Uterus (tissue), 4 donors: ENCODE measurements around the gene DOK3. TPM values are rescaled to one million over a fixed set of nuclear protein-coding genes. Genes with fewer than 3 reads are reported as not detected.
A peak's percentile ranks its signal among the peaks of the same experiment; 100 is the strongest.

Source experiments
- DNase-seq, 2 donors: peaks; one replicate each; pipeline ENCODE4 v3.0.0-alpha.2; 2019 to 2020
- H3K27ac ChIP-seq, 2 donors: fragments of 200-600 bp; sonication (generic); 1 replicate in 1 of 2; 2 replicates in 1 of 2; pipeline ENCODE4 v1.5.1; 2016 to 2018
- H3K27me3 ChIP-seq, 2 donors: fragments of 200-600 bp; sonication (generic); one replicate each; pipeline ENCODE4 v1.5.1; 2018 to 2019; ENCODE audit warnings: control low read depth in 1 of 2
- H3K36me3 ChIP-seq, 2 donors: fragments of 200-600 bp; sonication (generic); one replicate each; pipeline ENCODE4 v1.5.1; 2019; ENCODE audit warnings: control low read depth in 1 of 2
- H3K4me1 ChIP-seq, 2 donors: fragments of 200-600 bp; sonication (generic); one replicate each; pipeline ENCODE4 v1.5.1; 2018 to 2019; ENCODE audit warnings: control low read depth in 1 of 2
- H3K4me3 ChIP-seq, 2 donors: fragments of 200-600 bp; sonication (generic); 1 replicate in 1 of 2; 2 replicates in 1 of 2; pipeline ENCODE4 v1.5.1; 2018 to 2019; ENCODE audit warnings: mild to moderate bottlenecking in 1 of 2
- H3K9me3 ChIP-seq, 2 donors: fragments of 200-600 bp; sonication (generic); one replicate each; pipeline ENCODE4 v1.5.1; 2019; ENCODE audit warnings: control low read depth in 1 of 2
- POLR2A ChIP-seq, 2 donors: fragments of 450-650 bp; IDR thresholded peaks; one replicate each; pipeline ENCODE4 v1.6.1; 2016; ENCODE audit warnings: antibody characterized with exemption in 2 of 2, mild to moderate bottlenecking in 1 of 2, moderate library complexity in 1 of 2
- intact Hi-C: fragments of 100-400 bp; cut with DNase I; formaldehyde crosslinking; loops from one replicate; pipeline ENCODE4 v1.15.1; 2023; ENCODE audit warnings: low total_unique reads
- total RNA-seq, 4 donors: library from RNA; depleted of rRNA in 3 of 4; stranded (reverse); fragments of >200 nt in 3 of 4; gene quantifications; one replicate each; pipeline versions ENCODE4 v1.1.0 to v1.2.4, GENCODE V29; 2014 to 2023
- TF ChIP-seq, protein P1 (sequence below), 4 experiments: fragments of 200-600 bp in 2 of 4; fragments of 450-650 bp in 2 of 4; sonication (generic) in 2 of 4; IDR thresholded peaks; one replicate each; pipeline ENCODE4 v1.5.1; 2016 to 2019; ENCODE audit warnings: antibody characterized with exemption in 4 of 4, mild to moderate bottlenecking in 2 of 4, moderate library complexity in 1 of 4
- donor health status: DM: yes; HTN: yes; CAD: no.

DOK3 gene
- total RNA-seq, 4 donors from 2014 or later, result 3.6 to 20.0 (median 7.1) TPM

DNA sequence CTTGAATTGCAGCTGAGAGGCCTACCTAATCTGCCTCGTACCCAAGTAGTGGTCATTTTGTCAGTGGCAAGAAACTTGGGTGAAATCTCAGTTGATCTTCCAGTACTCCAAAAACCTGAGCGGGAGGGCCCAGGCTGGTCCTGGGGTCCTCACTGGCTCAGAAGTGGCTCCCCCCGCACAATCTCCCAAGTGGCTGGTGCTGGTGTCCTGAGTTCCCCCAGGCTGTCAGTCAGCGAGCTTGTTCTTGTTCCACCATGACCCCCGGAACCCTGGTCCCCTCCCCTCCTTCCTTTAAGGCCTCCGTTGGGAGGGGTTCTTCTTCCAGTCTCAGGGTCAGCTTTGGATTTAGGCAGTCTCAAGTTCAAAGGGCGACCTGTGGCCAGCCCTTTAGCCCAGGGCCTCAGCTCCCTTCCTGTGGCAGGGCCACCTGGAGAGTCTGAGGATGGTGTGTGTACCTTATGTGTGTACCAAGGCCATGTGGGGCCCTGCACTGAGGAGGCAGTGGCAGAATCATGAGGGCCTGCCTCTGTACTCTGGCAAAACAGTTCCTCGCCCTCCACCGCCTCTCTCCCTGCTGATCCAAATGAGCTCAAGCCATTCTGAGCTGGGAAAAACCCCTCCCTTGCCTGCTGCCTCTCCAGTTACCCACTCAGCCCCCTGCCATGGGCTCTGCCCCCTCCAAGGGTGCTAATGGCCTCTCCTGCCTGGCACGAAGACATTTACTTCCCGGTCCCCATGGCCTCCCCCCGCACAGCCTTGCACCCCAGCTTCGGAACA lies 31.7 kb downstream of the DOK3 start:
- H3K4me1 ChIP-seq, result peaks cover 0 to 24% of the 10 kb centered on the region in 2 donors
- intact Hi-C loops, result no loop called here
- peak overlapping the region; percentile 77 to 86 for H3K27ac ChIP-seq
- H3K36me3 ChIP-seq, result no peaks in the 10 kb centered on the region
- H3K4me3 ChIP-seq, result no peak overlapping the region
- TF ChIP-seq POLR2A (IDR thresholded peaks at IDR 0.05), result no peak
- TF ChIP-seq, protein P1, sequence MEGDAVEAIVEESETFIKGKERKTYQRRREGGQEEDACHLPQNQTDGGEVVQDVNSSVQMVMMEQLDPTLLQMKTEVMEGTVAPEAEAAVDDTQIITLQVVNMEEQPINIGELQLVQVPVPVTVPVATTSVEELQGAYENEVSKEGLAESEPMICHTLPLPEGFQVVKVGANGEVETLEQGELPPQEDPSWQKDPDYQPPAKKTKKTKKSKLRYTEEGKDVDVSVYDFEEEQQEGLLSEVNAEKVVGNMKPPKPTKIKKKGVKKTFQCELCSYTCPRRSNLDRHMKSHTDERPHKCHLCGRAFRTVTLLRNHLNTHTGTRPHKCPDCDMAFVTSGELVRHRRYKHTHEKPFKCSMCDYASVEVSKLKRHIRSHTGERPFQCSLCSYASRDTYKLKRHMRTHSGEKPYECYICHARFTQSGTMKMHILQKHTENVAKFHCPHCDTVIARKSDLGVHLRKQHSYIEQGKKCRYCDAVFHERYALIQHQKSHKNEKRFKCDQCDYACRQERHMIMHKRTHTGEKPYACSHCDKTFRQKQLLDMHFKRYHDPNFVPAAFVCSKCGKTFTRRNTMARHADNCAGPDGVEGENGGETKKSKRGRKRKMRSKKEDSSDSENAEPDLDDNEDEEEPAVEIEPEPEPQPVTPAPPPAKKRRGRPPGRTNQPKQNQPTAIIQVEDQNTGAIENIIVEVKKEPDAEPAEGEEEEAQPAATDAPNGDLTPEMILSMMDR (IDR thresholded peaks at IDR 0.05), result no peak
- DNase-seq, result peak in 1 of 2 donors; percentile 30
- H3K9me3 ChIP-seq, result no peaks in the 10 kb centered on the region
- no peaks in the 10 kb centered on the region for H3K27me3 ChIP-seq

DNA sequence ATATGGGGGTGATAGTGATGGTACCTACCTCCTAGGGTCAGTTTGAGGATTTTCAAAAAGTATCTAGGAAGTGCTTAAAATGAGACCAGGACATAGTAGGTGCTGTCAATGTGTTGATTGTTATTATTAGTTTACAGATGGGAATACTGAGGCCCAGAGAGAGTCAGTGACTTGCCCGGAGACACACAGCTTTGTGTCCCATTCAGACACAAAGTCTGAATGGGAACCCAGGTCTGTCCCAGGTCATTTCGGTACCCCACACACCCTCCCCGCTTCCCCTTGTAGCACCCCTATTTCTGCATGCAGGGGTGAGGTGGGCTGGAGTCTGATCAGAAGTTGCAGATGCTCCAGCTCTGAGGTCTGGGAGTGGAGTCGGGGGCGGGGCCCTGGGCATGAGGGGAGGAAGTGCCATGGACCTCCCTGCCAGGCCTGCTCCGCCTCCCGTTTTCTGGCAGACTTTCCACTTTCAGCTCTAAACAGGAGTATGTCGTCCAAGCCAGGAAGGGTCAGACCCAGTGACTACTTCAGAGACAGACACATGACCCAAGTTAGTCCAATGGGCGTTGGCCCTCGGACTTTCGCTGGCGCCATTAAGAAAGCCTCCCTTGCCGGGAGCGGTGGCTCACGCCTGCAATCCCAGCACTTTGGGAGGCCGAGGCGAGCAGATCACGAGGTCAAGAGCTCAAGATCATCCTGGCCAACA lies 32.9 kb downstream of the DOK3 start:
- Histone ChIP-seq H3K4me3 (no peak overlapping the region), H3K4me1 (peaks cover 0 to 30% of the 10 kb centered on the region in 2 donors), H3K36me3 (no peaks in the 10 kb centered on the region), H3K9me3 (no peaks in the 10 kb centered on the region), H3K27me3 (no peaks in the 10 kb centered on the region), H3K27ac (peak overlapping the region; percentile 77 to 86)
- peak; percentile 79 to 88 for DNase-seq
- intact Hi-C loops, result no loop called here
- peak in 1 of 2 donors; percentile 22 for TF ChIP-seq POLR2A (IDR thresholded peaks at IDR 0.05)
- TF ChIP-seq, protein P1 (IDR thresholded peaks at IDR 0.05), result no peak

DNA sequence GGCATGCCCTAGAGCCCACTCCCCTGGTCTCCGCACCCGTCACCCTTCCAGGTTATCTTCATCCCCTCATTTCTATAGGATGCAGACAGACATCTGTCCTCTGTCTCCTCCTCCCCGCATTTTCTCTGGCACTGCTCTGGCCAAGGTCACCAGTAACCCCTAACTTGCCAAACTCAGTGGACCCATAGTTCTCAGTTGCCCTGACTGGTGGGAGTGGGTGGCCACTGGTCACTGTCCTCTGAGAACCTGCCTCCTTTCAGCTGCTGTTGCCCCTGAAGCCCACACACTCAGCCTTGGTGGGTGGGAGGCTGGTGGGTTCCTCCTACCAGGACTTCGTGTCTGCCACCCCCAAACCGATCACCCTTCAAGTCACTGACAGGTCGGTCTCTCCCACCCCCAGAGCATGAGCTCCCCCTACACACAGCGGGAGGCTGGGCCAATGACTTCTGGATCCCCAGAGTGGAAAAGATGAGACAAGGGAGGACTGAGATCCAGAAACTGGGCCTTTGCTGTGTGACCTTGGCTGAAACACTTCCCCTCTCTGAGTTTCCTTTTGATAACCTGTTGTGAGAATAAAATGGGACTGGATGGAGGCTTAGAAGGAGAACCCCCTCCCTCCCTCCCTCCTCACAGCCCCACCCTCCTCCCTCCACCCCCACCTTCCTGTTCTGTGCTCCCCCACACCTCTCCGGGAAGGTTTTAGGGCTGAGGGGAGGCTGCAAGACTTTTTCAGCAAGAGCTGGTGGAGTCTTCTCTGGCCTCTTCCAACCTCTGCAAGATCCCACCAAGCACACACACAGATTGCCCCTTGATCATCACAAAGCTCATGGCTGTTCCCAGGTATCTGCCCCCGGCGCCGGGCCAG lies 33.8 kb downstream of the DOK3 start:
- no peaks in the 10 kb centered on the region for H3K36me3 ChIP-seq
- H3K4me1 ChIP-seq, result peaks cover 0 to 37% of the 10 kb centered on the region in 2 donors
- no peak overlapping the region for H3K4me3 ChIP-seq
- H3K27me3 ChIP-seq, result no peaks in the 10 kb centered on the region
- intact Hi-C loops, result no loop called here
- DNase-seq, result peak in 1 of 2 donors; percentile 31
- no peak for TF ChIP-seq POLR2A (IDR thresholded peaks at IDR 0.05)
- TF ChIP-seq, protein P1 (IDR thresholded peaks at IDR 0.05), result no peak
- H3K27ac ChIP-seq, result peak overlapping the region; percentile 39 to 86
- H3K9me3 ChIP-seq, result no peaks in the 10 kb centered on the region

DNA sequence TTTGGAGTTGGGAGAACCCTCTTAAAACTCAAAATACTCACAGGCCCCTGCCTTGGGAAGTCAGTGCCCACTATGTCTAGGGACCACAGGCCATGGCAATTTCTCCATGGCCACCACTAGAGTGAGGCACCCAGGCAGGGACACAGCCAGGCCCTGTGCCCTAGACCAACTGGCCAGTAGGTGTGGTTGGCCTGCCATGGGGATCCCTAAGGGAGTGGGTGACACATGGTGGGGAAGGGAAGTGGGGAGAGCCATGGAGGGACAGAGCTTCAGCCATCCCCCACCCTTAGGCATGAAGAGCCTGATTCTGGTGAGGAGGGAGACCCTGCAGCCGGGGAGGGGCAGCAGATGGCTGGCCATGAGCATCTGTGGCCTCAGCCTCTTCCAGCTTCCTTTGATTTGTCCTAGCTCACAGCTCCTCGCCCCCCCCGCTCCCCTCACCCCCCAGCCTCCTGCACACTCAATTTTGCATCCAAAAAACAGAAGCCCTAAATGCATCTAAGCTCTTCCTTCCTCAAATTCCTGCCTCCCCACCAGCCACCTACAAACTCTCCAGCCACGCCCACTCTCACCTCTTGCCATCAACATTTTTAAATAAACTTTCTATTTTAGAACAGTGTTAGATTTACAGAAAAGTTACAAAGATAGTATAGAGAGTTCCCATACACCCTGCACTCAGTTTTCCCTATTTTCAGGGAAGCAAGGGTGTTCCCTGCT lies 34.6 kb downstream of the DOK3 start:
- intact Hi-C loops, result no loop called here

More for the DNA sequence above, 34.6 kb downstream of the DOK3 start:
- H3K4me3 ChIP-seq, result no peak overlapping the region
- no peaks in the 10 kb centered on the region for H3K27me3 ChIP-seq
- TF ChIP-seq, protein P1 (IDR thresholded peaks at IDR 0.05), result no peak
- no peak for TF ChIP-seq POLR2A (IDR thresholded peaks at IDR 0.05)
- DNase-seq, result peak in 1 of 2 donors; percentile 25
- H3K9me3 ChIP-seq, result no peaks in the 10 kb centered on the region
- no peaks in the 10 kb centered on the region for H3K36me3 ChIP-seq
- H3K4me1 ChIP-seq, result peaks cover 0 to 37% of the 10 kb centered on the region in 2 donors
- peak overlapping the region; percentile 39 to 86 for H3K27ac ChIP-seq
